Measurements from ENCODE around the gene ZFC3H1.

Gene ZFC3H1

DNA sequence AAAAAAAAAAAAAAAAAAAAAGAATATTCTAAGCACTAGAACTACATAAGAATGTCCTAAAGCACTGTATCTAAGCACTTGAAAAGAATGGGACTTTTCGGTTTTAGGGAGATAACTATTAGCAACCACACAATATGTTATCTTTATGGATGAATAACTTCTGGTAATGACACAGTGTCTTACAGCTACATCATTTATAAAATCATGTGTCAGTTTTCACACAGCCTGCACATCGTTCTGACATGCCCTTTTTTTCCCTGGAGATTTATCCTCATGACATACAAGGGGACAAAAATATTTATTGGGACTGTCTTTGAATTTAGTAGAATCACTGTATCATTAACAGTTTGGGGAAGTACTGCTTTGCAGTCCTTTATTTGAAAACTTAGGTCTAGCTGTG is 39.6 kb upstream of the ZFC3H1 start:
- TF ChIP-seq ZBTB7A (IDR thresholded peaks at IDR 0.05; ENCODE audit: low read depth) (no peak), FOXM1 (IDR thresholded peaks at IDR 0.05; ENCODE audit: borderline replicate concordance, low read depth) (no peak), EP300 (IDR thresholded peaks at IDR 0.05; ENCODE audit: borderline replicate concordance) (no peak), YY1 (IDR thresholded peaks at IDR 0.05; ENCODE audit: low read depth) (no peak), CREB1 (IDR thresholded peaks at IDR 0.05; ENCODE audit: low read depth) (no peak), TAF1 (IDR thresholded peaks at IDR 0.05; ENCODE audit: low read depth) (no peak), CEBPB (IDR thresholded peaks at IDR 0.05) (no peak), NFIC (IDR thresholded peaks at IDR 0.05) (no peak), EGR1 (IDR thresholded peaks at IDR 0.05) (no peak), TCF12 (IDR thresholded peaks at IDR 0.05; ENCODE audit: low read depth) (no peak), RAD21 (IDR thresholded peaks at IDR 0.05; ENCODE audit: low read depth) (no peak), TEAD4 (IDR thresholded peaks at IDR 0.05) (no peak)
- TF ChIP-seq, protein P1, sequence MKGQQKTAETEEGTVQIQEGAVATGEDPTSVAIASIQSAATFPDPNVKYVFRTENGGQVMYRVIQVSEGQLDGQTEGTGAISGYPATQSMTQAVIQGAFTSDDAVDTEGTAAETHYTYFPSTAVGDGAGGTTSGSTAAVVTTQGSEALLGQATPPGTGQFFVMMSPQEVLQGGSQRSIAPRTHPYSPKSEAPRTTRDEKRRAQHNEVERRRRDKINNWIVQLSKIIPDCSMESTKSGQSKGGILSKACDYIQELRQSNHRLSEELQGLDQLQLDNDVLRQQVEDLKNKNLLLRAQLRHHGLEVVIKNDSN (IDR thresholded peaks at IDR 0.05): no peak
- TF ChIP-seq, protein P2, sequence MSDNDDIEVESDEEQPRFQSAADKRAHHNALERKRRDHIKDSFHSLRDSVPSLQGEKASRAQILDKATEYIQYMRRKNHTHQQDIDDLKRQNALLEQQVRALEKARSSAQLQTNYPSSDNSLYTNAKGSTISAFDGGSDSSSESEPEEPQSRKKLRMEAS (IDR thresholded peaks at IDR 0.05): no peak
- TF ChIP-seq, protein P3, sequence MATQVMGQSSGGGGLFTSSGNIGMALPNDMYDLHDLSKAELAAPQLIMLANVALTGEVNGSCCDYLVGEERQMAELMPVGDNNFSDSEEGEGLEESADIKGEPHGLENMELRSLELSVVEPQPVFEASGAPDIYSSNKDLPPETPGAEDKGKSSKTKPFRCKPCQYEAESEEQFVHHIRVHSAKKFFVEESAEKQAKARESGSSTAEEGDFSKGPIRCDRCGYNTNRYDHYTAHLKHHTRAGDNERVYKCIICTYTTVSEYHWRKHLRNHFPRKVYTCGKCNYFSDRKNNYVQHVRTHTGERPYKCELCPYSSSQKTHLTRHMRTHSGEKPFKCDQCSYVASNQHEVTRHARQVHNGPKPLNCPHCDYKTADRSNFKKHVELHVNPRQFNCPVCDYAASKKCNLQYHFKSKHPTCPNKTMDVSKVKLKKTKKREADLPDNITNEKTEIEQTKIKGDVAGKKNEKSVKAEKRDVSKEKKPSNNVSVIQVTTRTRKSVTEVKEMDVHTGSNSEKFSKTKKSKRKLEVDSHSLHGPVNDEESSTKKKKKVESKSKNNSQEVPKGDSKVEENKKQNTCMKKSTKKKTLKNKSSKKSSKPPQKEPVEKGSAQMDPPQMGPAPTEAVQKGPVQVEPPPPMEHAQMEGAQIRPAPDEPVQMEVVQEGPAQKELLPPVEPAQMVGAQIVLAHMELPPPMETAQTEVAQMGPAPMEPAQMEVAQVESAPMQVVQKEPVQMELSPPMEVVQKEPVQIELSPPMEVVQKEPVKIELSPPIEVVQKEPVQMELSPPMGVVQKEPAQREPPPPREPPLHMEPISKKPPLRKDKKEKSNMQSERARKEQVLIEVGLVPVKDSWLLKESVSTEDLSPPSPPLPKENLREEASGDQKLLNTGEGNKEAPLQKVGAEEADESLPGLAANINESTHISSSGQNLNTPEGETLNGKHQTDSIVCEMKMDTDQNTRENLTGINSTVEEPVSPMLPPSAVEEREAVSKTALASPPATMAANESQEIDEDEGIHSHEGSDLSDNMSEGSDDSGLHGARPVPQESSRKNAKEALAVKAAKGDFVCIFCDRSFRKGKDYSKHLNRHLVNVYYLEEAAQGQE (IDR thresholded peaks at IDR 0.05; ENCODE audit: low read depth): no peak

DNA sequence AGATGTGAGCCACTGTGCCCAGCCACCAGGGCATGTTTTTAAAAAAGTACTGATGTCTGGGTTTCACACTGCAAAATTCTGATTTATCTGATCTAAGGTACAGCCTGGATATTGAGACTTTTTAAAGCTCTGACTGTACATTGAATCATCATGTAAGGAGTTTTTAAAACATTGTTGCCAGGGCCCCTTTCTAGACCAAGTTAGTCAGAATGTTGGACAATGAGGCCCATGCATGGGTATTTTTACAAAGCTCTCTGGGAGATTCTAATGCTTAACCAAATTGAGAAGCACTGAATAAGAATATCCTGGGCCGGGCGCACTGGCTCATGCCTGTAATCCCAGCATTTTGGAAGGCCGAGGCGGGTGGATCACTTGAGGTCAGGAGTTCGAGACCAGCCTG is 38.9 kb upstream of the ZFC3H1 start:
- TF ChIP-seq EGR1 (IDR thresholded peaks at IDR 0.05): no peak
- no peak for TF ChIP-seq ZBTB7A (IDR thresholded peaks at IDR 0.05; ENCODE audit: low read depth)
- TF ChIP-seq TCF12 (IDR thresholded peaks at IDR 0.05; ENCODE audit: low read depth): no peak
- no peak for TF ChIP-seq FOXM1 (IDR thresholded peaks at IDR 0.05; ENCODE audit: borderline replicate concordance, low read depth)
- TF ChIP-seq, protein P1 (IDR thresholded peaks at IDR 0.05): no peak
- no peak for TF ChIP-seq NFIC (IDR thresholded peaks at IDR 0.05)
- TF ChIP-seq, protein P2 (IDR thresholded peaks at IDR 0.05): no peak
- TF ChIP-seq, protein P3 (IDR thresholded peaks at IDR 0.05; ENCODE audit: low read depth): no peak
- no peak for TF ChIP-seq TAF1 (IDR thresholded peaks at IDR 0.05; ENCODE audit: low read depth)
- TF ChIP-seq YY1 (IDR thresholded peaks at IDR 0.05; ENCODE audit: low read depth): no peak
- TF ChIP-seq TEAD4 (IDR thresholded peaks at IDR 0.05): no peak

DNA sequence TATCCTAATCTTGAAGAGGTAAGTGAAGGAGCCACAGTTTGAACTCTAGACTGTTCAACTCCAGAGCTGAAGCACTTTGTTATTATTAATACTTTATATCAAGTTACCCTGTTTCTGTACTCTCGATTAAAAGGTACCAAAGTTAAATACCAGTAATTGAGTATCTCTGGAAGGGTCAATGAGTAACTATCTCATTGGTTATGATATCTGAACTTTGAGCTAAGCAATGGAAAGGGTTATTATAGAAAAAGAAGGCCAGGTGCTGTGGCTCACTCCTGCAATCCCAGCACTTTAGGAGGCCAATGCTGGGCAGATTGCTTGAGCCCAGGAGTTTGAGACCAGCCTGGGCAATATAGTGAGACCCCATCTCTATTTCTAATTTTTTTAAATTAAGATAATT is 32.1 kb upstream of the ZFC3H1 start:
- TF ChIP-seq EGR1 (IDR thresholded peaks at IDR 0.05) (no peak), CEBPB (IDR thresholded peaks at IDR 0.05) (no peak), TCF12 (IDR thresholded peaks at IDR 0.05; ENCODE audit: low read depth) (no peak), CREB1 (IDR thresholded peaks at IDR 0.05; ENCODE audit: low read depth) (no peak), RAD21 (IDR thresholded peaks at IDR 0.05; ENCODE audit: low read depth) (no peak), TAF1 (IDR thresholded peaks at IDR 0.05; ENCODE audit: low read depth) (no peak)
- TF ChIP-seq, protein P3 (IDR thresholded peaks at IDR 0.05; ENCODE audit: low read depth): no peak

DNA sequence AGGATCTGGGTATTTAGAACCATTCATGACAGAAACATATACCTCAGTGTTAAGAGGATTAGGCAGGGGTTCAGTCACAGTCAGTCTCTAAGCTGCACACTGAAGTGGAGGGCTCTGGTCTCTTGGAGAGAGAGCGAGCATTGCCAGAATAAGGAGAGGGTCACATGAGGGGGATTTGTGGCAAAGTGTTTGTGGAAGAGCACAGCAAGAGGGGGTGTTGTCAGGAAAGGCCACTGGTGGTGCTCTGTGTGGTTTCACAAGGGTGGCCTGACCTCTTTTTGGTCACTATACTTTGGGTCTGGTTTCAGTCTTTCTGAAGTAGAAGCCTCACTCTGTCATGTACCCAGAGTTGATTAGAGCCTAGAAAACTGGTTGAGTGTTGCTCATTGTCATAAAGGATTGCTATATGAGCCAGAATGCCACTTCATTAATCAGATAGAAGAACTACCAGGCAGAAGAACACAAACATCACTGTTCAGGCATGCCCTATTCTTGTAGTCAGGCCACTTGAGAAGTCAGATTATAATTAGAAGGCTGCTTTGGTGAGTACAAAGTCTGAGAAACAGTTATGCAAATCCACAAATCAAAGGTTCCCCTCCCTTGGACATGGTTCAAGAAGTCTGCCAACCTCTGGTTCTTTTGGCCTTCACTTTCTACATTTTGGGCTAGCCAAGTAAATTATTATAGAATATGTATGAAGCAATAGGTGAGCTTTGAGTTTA is 30.6 kb upstream of the ZFC3H1 start:
- no peak for TF ChIP-seq CREB1 (IDR thresholded peaks at IDR 0.05; ENCODE audit: low read depth)
- TF ChIP-seq, protein P3 (IDR thresholded peaks at IDR 0.05; ENCODE audit: low read depth): no peak
- TF ChIP-seq, protein P1 (IDR thresholded peaks at IDR 0.05): no peak
- no peak for TF ChIP-seq ZBTB7A (IDR thresholded peaks at IDR 0.05; ENCODE audit: low read depth)
- TF ChIP-seq EGR1 (IDR thresholded peaks at IDR 0.05): no peak
- TF ChIP-seq CEBPB (IDR thresholded peaks at IDR 0.05): no peak
- no peak for TF ChIP-seq FOXM1 (IDR thresholded peaks at IDR 0.05; ENCODE audit: borderline replicate concordance, low read depth)
- TF ChIP-seq RAD21 (IDR thresholded peaks at IDR 0.05; ENCODE audit: low read depth): no peak
- TF ChIP-seq TAF1 (IDR thresholded peaks at IDR 0.05; ENCODE audit: low read depth): no peak
- TF ChIP-seq, protein P2 (IDR thresholded peaks at IDR 0.05): no peak
- TF ChIP-seq TCF12 (IDR thresholded peaks at IDR 0.05; ENCODE audit: low read depth): no peak
- no peak for TF ChIP-seq YY1 (IDR thresholded peaks at IDR 0.05; ENCODE audit: low read depth)
- no peak for TF ChIP-seq TEAD4 (IDR thresholded peaks at IDR 0.05)
- no peak for TF ChIP-seq EP300 (IDR thresholded peaks at IDR 0.05; ENCODE audit: borderline replicate concordance)
- TF ChIP-seq NFIC (IDR thresholded peaks at IDR 0.05): no peak

Measured in Ishikawa (cell line).